ENCODE data around the gene FAM53B. TPM values are rescaled to one million over a fixed set of nuclear protein-coding genes. Genes with fewer than 3 reads are reported as not detected.

Gene FAM53B
- total RNA-seq, 2 donors from 2014 or later, result 43.3 to 45.2 TPM

DNA sequence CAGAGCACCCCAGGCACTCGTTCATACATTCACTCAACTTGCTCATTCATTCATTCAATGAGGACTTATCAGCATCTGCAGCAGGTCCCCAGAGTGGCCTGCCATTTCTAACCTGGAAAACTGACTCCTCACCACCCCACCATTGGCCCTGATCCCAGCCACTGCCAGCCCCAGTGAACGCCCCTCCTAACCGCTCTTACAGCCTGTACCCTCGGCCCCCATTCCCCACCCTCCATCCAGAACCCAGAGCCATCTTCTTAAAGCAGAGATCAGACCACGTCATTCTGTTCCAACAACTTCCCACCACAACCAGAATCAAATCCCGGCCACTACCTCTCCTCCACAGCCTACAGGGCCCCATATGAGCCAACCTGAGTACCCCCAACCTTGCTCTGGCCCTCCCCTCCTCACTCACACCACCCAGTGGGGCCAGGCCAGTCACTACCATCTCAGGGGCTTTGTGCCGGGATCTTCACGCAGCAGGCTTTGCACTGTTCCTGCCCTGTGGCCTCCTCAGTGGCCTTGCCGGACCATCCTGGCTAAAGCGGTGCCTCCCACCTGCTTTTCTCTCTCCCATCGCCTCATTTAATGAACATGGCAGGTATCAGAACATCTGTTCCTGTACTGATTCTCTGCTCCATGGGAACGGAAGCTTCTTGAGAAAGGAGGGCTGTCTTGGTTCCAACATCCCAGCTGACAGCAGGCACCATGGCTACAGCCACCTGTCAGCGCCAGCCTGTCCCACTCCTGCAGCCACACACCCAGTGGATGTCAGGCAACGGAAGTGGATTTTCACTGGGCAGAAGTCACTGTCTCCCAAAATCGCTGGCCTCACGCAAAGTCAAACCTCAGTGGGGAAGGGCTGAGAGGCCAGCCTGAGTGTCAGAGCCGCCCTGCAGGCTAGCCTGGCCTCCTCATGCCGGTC, 45.4 kb downstream of the FAM53B start:
- H3K4me1 ChIP-seq, result peaks cover 4% of the 10 kb centered on the region

DNA sequence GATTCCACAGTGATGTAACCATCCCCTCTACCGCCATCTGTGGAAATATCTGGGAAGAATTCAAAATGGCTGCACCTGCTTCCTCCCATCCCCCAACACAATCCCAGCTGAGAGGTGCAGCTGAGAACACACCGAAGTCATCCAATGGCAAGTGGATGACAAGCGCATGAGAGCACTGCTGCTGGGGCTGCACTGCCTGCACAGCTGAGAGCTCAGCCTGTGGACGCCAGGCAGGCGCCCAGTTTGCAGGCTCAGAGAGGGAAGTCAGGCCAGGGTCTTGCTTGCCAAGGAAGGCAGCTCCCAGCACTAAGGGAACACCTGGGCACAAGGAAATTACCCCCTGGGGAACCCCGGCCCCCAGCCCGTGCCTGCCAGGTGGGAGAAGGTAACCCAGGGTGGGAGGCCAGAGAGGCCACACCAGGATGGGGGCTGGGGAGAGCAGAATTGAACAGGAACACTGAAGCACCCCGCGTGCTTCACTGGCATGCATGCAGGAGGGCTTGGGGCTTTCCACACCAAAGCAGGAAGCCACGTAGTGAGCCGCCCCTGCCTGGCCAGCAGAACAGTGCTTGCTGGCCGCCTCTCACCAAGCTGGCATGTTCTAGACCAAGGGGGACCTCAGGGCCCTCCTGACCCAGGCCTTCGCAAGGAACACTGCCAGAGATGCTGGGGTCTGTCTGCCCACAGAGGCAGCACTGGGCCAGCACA, 46.2 kb downstream of the FAM53B start:
- Histone ChIP-seq H3K9ac (ENCODE audit: low read depth in 2 of 2, low read length in 2 of 2) (no peak overlapping the region), H3K27me3 (no peaks in the 10 kb centered on the region), H3K4me3 (no peak overlapping the region), H3K9me3 (no peaks in the 10 kb centered on the region), H3K4me1 (peaks cover 4% of the 10 kb centered on the region), H3K36me3 (peaks cover 9% of the 10 kb centered on the region), H3K27ac (no peak overlapping the region)
- TF ChIP-seq, protein P1, sequence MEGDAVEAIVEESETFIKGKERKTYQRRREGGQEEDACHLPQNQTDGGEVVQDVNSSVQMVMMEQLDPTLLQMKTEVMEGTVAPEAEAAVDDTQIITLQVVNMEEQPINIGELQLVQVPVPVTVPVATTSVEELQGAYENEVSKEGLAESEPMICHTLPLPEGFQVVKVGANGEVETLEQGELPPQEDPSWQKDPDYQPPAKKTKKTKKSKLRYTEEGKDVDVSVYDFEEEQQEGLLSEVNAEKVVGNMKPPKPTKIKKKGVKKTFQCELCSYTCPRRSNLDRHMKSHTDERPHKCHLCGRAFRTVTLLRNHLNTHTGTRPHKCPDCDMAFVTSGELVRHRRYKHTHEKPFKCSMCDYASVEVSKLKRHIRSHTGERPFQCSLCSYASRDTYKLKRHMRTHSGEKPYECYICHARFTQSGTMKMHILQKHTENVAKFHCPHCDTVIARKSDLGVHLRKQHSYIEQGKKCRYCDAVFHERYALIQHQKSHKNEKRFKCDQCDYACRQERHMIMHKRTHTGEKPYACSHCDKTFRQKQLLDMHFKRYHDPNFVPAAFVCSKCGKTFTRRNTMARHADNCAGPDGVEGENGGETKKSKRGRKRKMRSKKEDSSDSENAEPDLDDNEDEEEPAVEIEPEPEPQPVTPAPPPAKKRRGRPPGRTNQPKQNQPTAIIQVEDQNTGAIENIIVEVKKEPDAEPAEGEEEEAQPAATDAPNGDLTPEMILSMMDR (IDR thresholded peaks at IDR 0.05), result no peak
- no peak for DNase-seq
- intact Hi-C loops (cut with DNase I), result no loop called here

More for the DNA sequence above, 45.4 kb downstream of the FAM53B start:
- Histone ChIP-seq H3K27me3 (no peaks in the 10 kb centered on the region), H3K4me3 (no peak overlapping the region), H3K9ac (ENCODE audit: low read depth in 2 of 2, low read length in 2 of 2) (no peak overlapping the region), H3K27ac (no peak overlapping the region), H3K36me3 (peaks cover 9% of the 10 kb centered on the region), H3K9me3 (no peaks in the 10 kb centered on the region)
- intact Hi-C loops (cut with DNase I), result no loop called here
- TF ChIP-seq, protein P1 (IDR thresholded peaks at IDR 0.05), result no peak
- DNase-seq, result no peak

DNA sequence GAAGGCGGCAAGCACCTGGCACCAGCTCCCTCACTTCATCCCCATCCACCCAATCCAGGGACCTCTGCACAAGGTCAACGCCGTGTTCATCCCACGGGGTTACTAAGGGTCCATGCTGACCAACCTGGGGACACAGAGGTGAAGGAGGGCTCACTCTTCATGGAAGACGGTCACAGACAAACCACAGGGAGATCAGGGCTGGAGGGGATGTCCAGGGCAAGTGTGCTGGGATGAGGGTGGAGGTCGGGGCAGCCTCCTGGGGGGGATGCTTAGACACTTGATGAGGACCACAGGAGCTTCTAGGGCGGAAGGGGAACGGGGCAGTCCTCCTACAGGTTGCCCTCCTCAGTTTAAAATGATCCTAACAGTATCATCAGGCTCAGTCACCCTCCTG, 46.7 kb downstream of the FAM53B start:
- intact Hi-C loops (cut with DNase I), result no loop called here
- Histone ChIP-seq H3K4me3 (no peak overlapping the region), H3K9ac (ENCODE audit: low read depth in 2 of 2, low read length in 2 of 2) (no peak overlapping the region), H3K27ac (no peak overlapping the region), H3K27me3 (no peaks in the 10 kb centered on the region), H3K4me1 (peaks cover 4% of the 10 kb centered on the region), H3K9me3 (no peaks in the 10 kb centered on the region), H3K36me3 (peaks cover 9% of the 10 kb centered on the region)
- TF ChIP-seq, protein P1 (IDR thresholded peaks at IDR 0.05), result no peak
- no peak for DNase-seq

DNA sequence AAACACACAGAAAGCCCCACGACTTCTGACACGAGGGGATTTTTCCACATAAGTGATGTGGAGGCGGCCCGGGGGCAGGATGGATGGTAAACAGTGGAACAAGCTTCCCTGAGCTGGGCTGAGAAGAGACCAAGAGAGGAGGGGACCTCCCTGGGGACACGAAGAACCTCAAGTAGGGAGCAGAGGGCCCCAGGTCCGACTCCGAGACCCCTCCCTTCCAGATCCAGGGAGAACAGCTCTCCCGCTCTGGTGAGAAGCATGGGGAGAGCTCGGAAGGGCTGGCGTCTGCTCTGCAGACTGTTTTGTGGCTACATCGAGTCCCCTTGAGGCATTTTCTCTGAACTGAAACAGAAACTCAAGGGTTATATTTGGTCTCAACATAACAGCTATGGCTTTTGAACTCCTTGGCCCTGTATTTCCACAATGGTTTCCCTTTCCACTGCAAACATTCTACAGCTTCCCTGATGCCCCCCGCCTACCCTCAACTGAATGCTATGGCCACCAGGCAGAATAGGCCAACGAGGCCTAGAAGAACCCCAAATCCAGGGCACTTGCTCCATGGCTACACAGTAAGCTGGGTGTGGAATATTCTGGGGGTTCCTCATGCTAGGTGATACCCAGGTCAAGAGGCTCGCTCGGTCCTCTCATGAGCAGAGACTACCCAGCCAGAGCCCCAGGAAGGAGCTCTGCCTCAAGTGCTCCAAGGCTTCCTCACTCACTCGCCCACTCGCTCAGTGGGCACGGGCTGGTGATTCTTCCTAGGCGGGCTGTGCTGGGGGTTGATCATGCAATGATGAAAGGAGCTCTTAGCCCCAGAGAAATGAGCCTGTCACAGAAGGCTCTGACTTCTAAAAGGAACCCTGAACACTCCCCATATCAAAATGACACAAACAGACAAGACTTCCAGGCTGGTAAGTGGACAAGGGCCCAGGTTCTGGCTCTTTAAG, 47.5 kb downstream of the FAM53B start:
- no peaks in the 10 kb centered on the region for H3K27me3 ChIP-seq
- TF ChIP-seq, protein P1 (IDR thresholded peaks at IDR 0.05), result no peak
- peaks cover 4% of the 10 kb centered on the region for H3K4me1 ChIP-seq
- H3K9ac ChIP-seq (ENCODE audit: low read depth in 2 of 2, low read length in 2 of 2), result peak overlapping the region in 1 of 2 donors; percentile 37
- H3K9me3 ChIP-seq, result no peaks in the 10 kb centered on the region
- no peak for DNase-seq
- peaks cover 9% of the 10 kb centered on the region for H3K36me3 ChIP-seq
- H3K27ac ChIP-seq, result peak overlapping the region; percentile 60
- intact Hi-C loops (cut with DNase I), result no loop called here
- H3K4me3 ChIP-seq, result no peak overlapping the region

DNA sequence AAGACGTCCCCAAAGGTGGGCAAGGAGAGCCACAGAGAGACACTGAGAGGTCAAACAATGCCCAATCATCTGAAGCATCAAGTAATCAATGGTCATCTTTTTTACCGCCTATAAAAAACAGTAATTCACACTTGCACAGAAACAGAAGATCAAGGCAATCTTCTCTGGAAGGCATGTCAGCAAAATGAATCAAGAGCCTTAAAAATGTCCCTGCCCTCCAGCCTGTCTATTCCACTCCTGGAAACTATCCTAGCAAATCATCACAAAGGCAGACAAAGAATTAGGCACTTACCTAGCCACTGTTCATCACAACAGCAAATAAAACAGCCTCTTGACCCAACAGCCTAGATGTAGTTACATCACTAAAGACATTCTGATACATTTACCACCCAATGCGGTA, 48.9 kb downstream of the FAM53B start:
- no peak overlapping the region for H3K4me3 ChIP-seq
- H3K27me3 ChIP-seq, result no peaks in the 10 kb centered on the region
- no peak for DNase-seq
- no peaks in the 10 kb centered on the region for H3K9me3 ChIP-seq
- no peak overlapping the region for H3K9ac ChIP-seq (ENCODE audit: low read depth in 2 of 2, low read length in 2 of 2)
- no peak overlapping the region for H3K27ac ChIP-seq
- TF ChIP-seq, protein P1 (IDR thresholded peaks at IDR 0.05), result no peak
- intact Hi-C loops (cut with DNase I), result no loop called here
- H3K4me1 ChIP-seq, result no peaks in the 10 kb centered on the region
- peaks cover 9% of the 10 kb centered on the region for H3K36me3 ChIP-seq

All from colonic mucosa (tissue), 4 donors.